Fibroblast of lung (primary cell): ENCODE data around the gene PLXNA4. TPM values are rescaled to one million over a fixed set of nuclear protein-coding genes. Genes with fewer than 3 reads are reported as not detected.

Experiments
- DNase-seq, 2 donors: peaks; one replicate each; pipeline versions ENCODE4 v3.0.0 to v3.0.0-alpha.2; 2010; ENCODE audit warnings: low read depth in 2 of 2
- H2AFZ ChIP-seq: 2 replicates; pipeline ENCODE4 v1.5.1; 2012; ENCODE audit warnings: low read length, control low read depth, inconsistent platforms
- H3K27ac ChIP-seq: 2 replicates; pipeline ENCODE4 v1.5.1; 2011; ENCODE audit warnings: low read length, control low read depth; ENCODE audit not compliant: insufficient read depth
- H3K27me3 ChIP-seq: 2 replicates; pipeline ENCODE4 v1.5.1; 2011; ENCODE audit warnings: mild to moderate bottlenecking, low read length; ENCODE audit not compliant: control insufficient read depth, insufficient read depth
- H3K36me3 ChIP-seq: 2 replicates; pipeline ENCODE4 v1.5.1; 2011; ENCODE audit warnings: low read length; ENCODE audit not compliant: control insufficient read depth, insufficient read depth
- H3K4me1 ChIP-seq: 2 replicates; pipeline ENCODE4 v1.5.1; 2011; ENCODE audit warnings: low read length; ENCODE audit not compliant: control insufficient read depth, insufficient read depth; ENCODE audit errors: extremely low read depth
- H3K4me2 ChIP-seq: 2 replicates; pipeline ENCODE4 v1.5.1; 2011; ENCODE audit warnings: low read length, control low read depth; ENCODE audit not compliant: insufficient read depth; ENCODE audit errors: extremely low read depth
- H3K4me3 ChIP-seq, 4 experiments: fragments of 200-600 bp in 1 of 4; sonication (generic) in 1 of 4; replicated peaks in 1 of 4; 2 replicates each; pipeline ENCODE4 v1.5.1; 2011 to 2016; ENCODE audit warnings: low read length in 4 of 4, low read depth in 3 of 4, mild to moderate bottlenecking in 3 of 4, control low read depth in 2 of 4, inconsistent platforms in 1 of 4, mixed read lengths in 1 of 4; ENCODE audit not compliant: insufficient read depth in 1 of 4; ENCODE audit errors: control extremely low read depth in 1 of 4
- H3K79me2 ChIP-seq: 2 replicates; pipeline ENCODE4 v1.5.1; 2012; ENCODE audit warnings: mild to moderate bottlenecking, low read length, inconsistent platforms; ENCODE audit not compliant: control insufficient read depth, insufficient read depth
- H3K9ac ChIP-seq: 2 replicates; pipeline ENCODE4 v1.5.1; 2011; ENCODE audit warnings: mild to moderate bottlenecking, low read length, control low read depth; ENCODE audit not compliant: insufficient read depth
- H3K9me3 ChIP-seq: 2 replicates; pipeline ENCODE4 v1.5.1; 2012; ENCODE audit warnings: low read depth, low read length; ENCODE audit not compliant: control insufficient read depth, insufficient read depth
- H4K20me1 ChIP-seq: 2 replicates; pipeline ENCODE4 v1.5.1; 2011; ENCODE audit warnings: low read length; ENCODE audit not compliant: control insufficient read depth, insufficient read depth; ENCODE audit errors: extremely low read depth
- EZH2 ChIP-seq: IDR thresholded peaks from 2 replicates; pipeline ENCODE4 v1.5.1; 2012; ENCODE audit warnings: low read length, control low read depth, mild to moderate bottlenecking; ENCODE audit errors: missing control alignments
- polyA plus RNA-seq, 2 donors: library from polyadenylated mRNA; depleted of rRNA in 1 of 2; stranded (reverse) in 1 of 2; unstranded in 1 of 2; fragments of >200 nt; gene quantifications; 2 replicates each; pipeline ENCODE4 v1.2.1, GENCODE V29; 2011 to 2012; ENCODE audit warnings: missing spikeins in 1 of 2
- total RNA-seq: library from RNA; depleted of rRNA; stranded (reverse); fragments of >200 nt; gene quantifications from 2 replicates; pipeline ENCODE4 v1.2.1, GENCODE V29; 2014
- TF ChIP-seq, protein P1 (sequence below), 2 donors: IDR thresholded peaks in 1 of 2; conservative IDR thresholded peaks in 1 of 2; 1 replicate in 1 of 2; 2 replicates in 1 of 2; pipeline ENCODE4 v1.5.1; 2011 to 2012; ENCODE audit warnings: low read length in 2 of 2, control low read depth in 1 of 2, inconsistent platforms in 1 of 2, low read depth in 1 of 2, mild to moderate bottlenecking in 1 of 2

The PLXNA4 gene
- total and polyA plus RNA-seq, 2 donors (not counting 1 experiment from before 2014, with no cell fraction given) = 1.2 to 1.5 TPM

DNA sequence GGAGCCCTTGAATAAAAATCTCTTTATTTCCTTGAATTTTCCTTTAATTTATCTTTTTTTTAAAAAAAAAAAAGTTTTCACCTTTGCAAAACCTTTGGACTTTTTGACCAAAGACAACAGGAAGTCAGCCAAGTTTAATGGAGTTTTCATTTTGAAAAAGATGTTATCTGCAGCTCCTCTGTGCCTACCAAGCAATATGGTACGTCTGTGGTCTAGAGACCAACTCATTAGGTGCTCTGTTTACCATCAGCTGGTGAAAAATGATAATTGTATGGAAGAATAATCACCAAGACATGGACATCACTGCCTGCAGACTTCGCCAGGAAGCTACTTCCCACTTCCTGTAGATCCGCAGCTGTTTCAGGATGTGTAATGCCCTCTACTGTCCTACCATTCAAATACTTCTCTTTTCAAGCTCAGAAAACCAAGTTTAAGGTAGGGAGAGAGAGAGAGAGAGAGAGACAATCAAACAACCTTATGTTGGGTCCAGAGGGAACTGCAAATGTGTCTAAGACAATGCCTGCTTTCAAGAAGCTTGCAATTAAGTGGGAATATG lies 18.7 kb downstream of the PLXNA4 start:
- no peak overlapping the region for H3K9ac ChIP-seq
- TF ChIP-seq, protein P1, sequence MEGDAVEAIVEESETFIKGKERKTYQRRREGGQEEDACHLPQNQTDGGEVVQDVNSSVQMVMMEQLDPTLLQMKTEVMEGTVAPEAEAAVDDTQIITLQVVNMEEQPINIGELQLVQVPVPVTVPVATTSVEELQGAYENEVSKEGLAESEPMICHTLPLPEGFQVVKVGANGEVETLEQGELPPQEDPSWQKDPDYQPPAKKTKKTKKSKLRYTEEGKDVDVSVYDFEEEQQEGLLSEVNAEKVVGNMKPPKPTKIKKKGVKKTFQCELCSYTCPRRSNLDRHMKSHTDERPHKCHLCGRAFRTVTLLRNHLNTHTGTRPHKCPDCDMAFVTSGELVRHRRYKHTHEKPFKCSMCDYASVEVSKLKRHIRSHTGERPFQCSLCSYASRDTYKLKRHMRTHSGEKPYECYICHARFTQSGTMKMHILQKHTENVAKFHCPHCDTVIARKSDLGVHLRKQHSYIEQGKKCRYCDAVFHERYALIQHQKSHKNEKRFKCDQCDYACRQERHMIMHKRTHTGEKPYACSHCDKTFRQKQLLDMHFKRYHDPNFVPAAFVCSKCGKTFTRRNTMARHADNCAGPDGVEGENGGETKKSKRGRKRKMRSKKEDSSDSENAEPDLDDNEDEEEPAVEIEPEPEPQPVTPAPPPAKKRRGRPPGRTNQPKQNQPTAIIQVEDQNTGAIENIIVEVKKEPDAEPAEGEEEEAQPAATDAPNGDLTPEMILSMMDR (conservative IDR thresholded peaks at IDR 0.05 in 1 of 2, IDR thresholded peaks at IDR 0.05 in 1 of 2; ENCODE audit: low read depth in 1 of 2, low read length in 2 of 2) = peak in 1 of 2 donors; percentile 9
- TF ChIP-seq EZH2 = no peak
- H2AFZ ChIP-seq = no peak overlapping the region
- no peaks in the 10 kb centered on the region for H3K4me1 ChIP-seq
- H3K79me2 ChIP-seq = no peaks in the 10 kb centered on the region
- H3K4me2 ChIP-seq = no peak overlapping the region
- no peaks in the 10 kb centered on the region for H3K9me3 ChIP-seq
- H3K27me3 ChIP-seq = no peaks in the 10 kb centered on the region
- H3K36me3 ChIP-seq = no peaks in the 10 kb centered on the region
- no peaks in the 10 kb centered on the region for H4K20me1 ChIP-seq
- H3K27ac ChIP-seq = no peak overlapping the region
- H3K4me3 ChIP-seq = no peak overlapping the region
- DNase-seq = peak; percentile 41 to 55

DNA sequence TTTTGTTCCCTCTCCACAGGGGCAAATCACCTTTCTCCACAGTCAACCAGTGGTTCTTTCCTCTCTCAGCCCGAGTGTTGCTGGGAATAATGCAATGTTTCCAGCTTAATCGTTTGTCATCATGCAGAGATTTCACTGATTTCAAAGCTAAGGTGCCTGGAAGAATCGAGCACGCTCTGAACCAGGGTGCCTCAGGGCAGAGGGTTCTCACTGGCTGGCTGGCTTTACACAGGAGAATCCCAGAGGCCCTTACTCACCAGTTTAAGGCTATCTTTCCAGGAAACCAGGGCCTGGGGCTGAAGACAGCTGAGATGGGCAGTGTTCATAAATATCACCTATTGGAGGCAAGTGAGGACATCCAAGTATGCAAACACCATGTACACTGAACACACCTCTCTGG lies 21.8 kb downstream of the PLXNA4 start:
- TF ChIP-seq, protein P1 (conservative IDR thresholded peaks at IDR 0.05 in 1 of 2, IDR thresholded peaks at IDR 0.05 in 1 of 2; ENCODE audit: low read depth in 1 of 2, low read length in 2 of 2) = no peak
- TF ChIP-seq EZH2 = no peak
- H4K20me1 ChIP-seq = no peaks in the 10 kb centered on the region
- H3K4me3 ChIP-seq = no peak overlapping the region
- no peak overlapping the region for H3K4me2 ChIP-seq
- no peak for DNase-seq
- H3K27ac ChIP-seq = no peak overlapping the region
- no peaks in the 10 kb centered on the region for H3K4me1 ChIP-seq
- no peak overlapping the region for H3K9ac ChIP-seq
- H2AFZ ChIP-seq = no peak overlapping the region
- no peaks in the 10 kb centered on the region for H3K27me3 ChIP-seq
- no peaks in the 10 kb centered on the region for H3K79me2 ChIP-seq
- H3K9me3 ChIP-seq = no peaks in the 10 kb centered on the region
- no peaks in the 10 kb centered on the region for H3K36me3 ChIP-seq

DNA sequence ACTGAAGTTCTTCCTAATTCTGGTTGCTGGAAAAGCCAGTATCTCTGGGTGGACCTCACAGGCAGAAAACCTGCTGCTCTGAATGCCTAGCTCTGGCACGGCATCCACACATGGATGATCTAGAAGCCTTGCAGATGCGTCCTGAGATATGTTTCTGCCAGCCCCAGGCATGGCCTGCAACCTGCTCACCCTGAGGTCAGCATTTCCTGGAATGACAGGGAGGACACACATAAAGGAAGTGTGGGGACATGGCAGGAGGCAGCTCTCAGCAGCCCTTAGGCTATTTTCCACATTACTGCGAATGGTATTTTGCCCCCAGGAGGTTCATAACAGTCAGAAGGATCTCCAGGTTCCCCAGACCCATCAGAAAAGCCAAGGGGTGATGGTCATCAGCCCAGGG lies 23.2 kb downstream of the PLXNA4 start:
- Histone ChIP-seq H3K36me3 (no peaks in the 10 kb centered on the region), H3K4me1 (peaks cover 4% of the 10 kb centered on the region), H3K9ac (no peak overlapping the region), H3K9me3 (no peaks in the 10 kb centered on the region), H3K27ac (no peak overlapping the region), H3K27me3 (no peaks in the 10 kb centered on the region), H4K20me1 (no peaks in the 10 kb centered on the region), H3K4me3 (no peak overlapping the region), H3K4me2 (no peak overlapping the region), H3K79me2 (no peaks in the 10 kb centered on the region), H2AFZ (no peak overlapping the region)
- DNase-seq = no peak
- TF ChIP-seq, protein P1 (conservative IDR thresholded peaks at IDR 0.05 in 1 of 2, IDR thresholded peaks at IDR 0.05 in 1 of 2; ENCODE audit: low read depth in 1 of 2, low read length in 2 of 2) = no peak
- no peak for TF ChIP-seq EZH2
